Measurements from ENCODE around the gene THSD4.

Gene THSD4

GRCh38 chr15:71501344-71502076, 386.2 kb downstream of the THSD4 start:
- in situ Hi-C loops (cut with HindIII; ENCODE audit: low sequenced_read_pairs) = no loop called here

DNA sequence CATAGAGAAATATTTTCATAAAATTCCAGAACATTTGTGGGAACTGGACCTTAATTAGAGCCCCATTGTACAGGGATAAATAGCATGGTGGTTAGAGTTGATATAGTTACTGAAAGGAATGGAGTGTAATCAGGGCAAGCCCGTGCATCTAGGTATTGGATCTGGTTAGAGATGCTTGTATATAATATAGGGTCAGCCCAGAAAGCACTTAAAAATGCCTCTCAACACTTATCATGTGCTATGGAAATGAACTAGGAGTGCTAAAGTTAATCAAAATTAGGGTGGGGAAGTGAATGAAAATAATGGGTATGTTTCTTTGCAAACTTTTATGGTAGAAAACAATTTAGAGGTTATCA, 386.8 kb downstream of the THSD4 start:
- in situ Hi-C loops (cut with HindIII; ENCODE audit: low sequenced_read_pairs) = no loop called here

GRCh38 chr15:71505962-71506361, 390.7 kb downstream of the THSD4 start:
- in situ Hi-C loops (cut with HindIII; ENCODE audit: low sequenced_read_pairs) = no loop called here

GRCh38 chr15:71506946-71507345, 391.7 kb downstream of the THSD4 start:
- in situ Hi-C loops (cut with HindIII; ENCODE audit: low sequenced_read_pairs) = no loop called here

DNA sequence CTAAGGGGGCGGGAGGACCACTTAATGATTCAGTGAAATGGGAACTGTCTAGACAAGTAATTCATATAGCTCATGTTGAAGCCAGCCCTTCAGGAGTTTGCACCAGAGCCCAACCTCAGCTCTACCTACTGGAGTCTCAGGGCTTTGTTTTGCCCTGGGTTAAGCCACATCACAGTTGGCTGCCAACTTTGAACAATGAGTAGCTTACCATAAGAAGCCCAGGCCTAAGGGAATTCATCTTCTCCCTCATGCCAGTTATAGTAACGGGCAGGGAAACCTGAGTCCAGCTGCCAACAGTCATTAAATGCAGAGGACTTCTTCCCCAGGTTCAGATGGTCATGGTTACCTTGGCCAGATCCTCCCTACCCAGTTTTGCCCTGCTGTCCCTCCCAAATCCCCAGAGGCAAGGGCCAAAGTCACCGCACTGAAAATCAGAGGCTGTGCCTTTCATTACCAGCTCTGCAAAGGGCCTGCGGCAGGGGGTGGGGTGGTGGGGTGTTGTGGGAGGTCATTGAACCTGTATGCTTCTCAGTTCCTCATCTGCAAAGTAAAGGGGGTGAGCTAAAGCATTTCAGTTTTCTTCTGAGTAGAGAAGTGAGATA, 392.9 kb downstream of the THSD4 start:
- in situ Hi-C loops (cut with HindIII; ENCODE audit: low sequenced_read_pairs) = no loop called here

- in situ Hi-C loops (cut with HindIII; ENCODE audit: low sequenced_read_pairs) = no loop called here
These were observed 393.9 kb downstream of the THSD4 start for GRCh38 chr15:71509139-71509538.

GRCh38 chr15:71510763-71511162, 395.5 kb downstream of the THSD4 start:
- in situ Hi-C loops (cut with HindIII; ENCODE audit: low sequenced_read_pairs) = no loop called here

- in situ Hi-C loops (cut with HindIII; ENCODE audit: low sequenced_read_pairs) = no loop called here
These were observed 396.8 kb downstream of the THSD4 start for GRCh38 chr15:71511796-71512681.

DNA sequence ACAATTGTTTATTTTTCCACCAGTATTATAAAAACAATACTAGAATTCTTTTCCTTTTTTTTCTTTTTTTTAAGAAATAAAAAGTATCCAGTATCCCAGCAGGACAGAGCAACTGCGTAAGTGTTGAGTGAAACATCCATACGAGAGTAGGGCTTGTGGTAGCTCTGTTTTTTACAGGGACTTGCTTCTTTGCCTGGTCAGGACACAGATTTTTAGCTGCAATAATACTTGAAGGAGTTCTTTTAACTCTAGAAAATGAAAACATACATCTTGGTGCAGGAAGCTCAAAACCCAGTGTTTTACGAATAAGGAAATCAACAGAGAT, 397.4 kb downstream of the THSD4 start:
- in situ Hi-C loops (cut with HindIII; ENCODE audit: low sequenced_read_pairs) = no loop called here

- in situ Hi-C loops (cut with HindIII; ENCODE audit: low sequenced_read_pairs) = no loop called here
These were observed 400.3 kb downstream of the THSD4 start for GRCh38 chr15:71515375-71516186.

DNA sequence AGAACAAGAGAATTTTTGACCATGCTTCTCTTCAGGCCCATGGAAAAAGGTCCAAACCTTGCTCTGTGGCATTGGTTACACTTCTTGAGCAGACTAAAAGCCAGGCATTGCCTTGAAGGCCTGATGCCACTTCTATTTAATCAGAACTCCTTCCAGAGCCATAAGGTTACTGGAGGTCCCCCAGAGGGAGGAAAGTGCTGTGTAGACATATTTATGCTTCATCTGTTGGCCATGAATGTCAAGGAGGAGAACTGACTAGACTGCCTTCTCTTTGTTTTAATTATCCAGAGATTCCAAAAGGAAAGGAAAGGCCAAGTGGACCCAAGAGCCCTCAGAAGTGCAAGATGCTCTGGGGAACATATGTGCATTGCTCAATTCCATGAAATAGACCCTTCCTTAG, 402.5 kb downstream of the THSD4 start:
- in situ Hi-C loops (cut with HindIII; ENCODE audit: low sequenced_read_pairs) = no loop called here

DNA sequence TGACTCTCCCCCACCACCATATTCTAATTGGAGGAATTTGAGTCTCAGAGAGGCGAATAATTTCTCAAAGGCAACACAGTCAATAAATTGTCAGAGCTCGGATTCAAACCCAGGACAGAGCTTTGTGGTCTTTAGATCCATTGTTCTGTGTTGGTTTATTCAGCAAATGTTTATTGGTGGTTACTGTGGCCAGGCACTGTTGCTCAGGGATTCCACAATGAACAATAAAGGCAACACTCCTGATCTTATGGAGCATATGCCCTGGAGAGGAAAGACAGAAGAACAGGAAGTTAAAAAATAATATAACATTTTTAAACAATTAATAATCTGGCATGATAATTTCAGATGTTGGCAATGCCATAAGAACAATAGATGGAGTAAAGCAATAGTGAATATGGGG, 403.4 kb downstream of the THSD4 start:
- in situ Hi-C loops (cut with HindIII; ENCODE audit: low sequenced_read_pairs) = no loop called here

DNA sequence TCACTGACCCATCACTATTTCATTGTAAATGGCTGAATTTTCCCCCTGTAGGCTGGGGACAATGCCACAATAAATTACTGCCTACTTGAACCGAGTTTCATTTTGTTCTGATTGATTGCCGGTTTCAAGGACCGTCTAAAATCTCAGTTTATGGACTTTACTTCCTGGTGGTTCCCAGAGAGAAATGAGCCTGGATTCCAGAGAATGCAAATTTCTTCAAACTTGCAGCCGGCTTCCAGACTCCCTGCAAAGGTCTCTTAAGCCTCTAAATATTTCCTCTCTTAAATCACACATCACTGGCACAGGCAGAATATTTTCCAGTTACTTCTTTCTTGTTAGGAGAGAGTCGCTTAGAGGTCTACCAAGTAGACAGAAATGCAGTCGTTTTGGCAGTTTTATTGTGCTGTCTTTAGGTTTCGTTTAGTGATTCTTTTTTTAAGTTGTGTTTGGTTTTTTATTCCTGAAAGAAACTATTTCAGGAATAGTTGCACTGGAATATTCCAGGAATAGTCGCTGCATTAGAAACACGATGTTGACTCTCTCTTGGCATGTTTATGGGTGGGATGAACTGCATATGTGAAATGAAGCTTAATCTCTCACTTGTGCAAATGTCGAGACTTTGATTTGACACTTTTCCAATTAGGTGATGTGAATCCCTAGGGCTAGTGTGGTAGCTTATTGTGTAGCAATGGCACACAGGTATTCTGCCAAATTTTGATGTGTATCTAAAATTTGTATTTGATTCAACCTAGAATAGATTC, 411.0 kb downstream of the THSD4 start:
- in situ Hi-C loops (cut with HindIII; ENCODE audit: low sequenced_read_pairs) = loop anchor here (5.0 kb wide), 1 partner anchor 34 kb away; no protein-coding TSS in a partner anchor

- in situ Hi-C loops (cut with HindIII; ENCODE audit: low sequenced_read_pairs) = loop anchor here (5.0 kb wide), 1 partner anchor 37 kb away; no protein-coding TSS in a partner anchor
These were observed 414.1 kb downstream of the THSD4 start for GRCh38 chr15:71529361-71529760.

GRCh38 chr15:71530116-71530515, 414.8 kb downstream of the THSD4 start:
- in situ Hi-C loops (cut with HindIII; ENCODE audit: low sequenced_read_pairs) = no loop called here

- in situ Hi-C loops (cut with HindIII; ENCODE audit: low sequenced_read_pairs) = no loop called here
These were observed 417.7 kb downstream of the THSD4 start for GRCh38 chr15:71532994-71533393.

DNA sequence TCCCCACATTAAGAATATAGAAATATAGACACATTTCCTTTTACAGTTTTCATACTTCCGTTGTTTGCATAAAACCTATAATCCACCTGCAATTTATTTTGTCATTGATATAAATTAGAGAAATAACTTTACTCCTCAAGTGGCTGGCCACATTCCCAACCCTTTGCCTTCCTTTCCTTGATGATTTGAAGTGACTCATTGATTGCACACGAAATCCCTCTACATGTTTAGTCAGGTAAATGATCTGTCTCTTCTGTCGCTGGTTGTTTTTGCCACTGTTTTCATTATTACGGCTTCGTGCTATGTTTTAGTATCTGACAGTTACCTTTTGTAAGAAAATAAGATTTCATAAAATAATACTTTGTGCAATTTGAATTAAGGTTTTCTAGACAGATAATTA, 422.9 kb downstream of the THSD4 start:
- in situ Hi-C loops (cut with HindIII; ENCODE audit: low sequenced_read_pairs) = no loop called here

DNA sequence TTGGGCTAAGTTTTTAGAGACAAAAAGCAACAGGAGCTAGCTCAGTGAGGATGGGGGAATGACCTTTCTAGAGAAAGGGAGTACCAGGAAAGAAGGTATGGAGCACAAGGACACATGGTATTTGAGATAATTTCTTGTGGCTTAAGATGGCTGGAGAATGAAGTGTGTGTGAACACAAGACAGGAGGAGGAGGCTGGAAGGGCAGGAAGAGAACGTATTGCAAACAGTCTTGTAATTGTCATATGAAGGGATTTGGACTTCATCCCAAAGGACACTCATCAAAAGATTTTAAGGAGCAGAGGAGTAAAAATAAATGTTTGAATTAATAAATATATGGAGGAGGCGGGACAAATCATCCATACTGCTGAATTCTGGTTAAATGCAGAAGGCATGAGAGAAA, 426.5 kb downstream of the THSD4 start:
- in situ Hi-C loops (cut with HindIII; ENCODE audit: low sequenced_read_pairs) = no loop called here

GRCh38 chr15:71542836-71543235, 427.6 kb downstream of the THSD4 start:
- in situ Hi-C loops (cut with HindIII; ENCODE audit: low sequenced_read_pairs) = no loop called here

DNA sequence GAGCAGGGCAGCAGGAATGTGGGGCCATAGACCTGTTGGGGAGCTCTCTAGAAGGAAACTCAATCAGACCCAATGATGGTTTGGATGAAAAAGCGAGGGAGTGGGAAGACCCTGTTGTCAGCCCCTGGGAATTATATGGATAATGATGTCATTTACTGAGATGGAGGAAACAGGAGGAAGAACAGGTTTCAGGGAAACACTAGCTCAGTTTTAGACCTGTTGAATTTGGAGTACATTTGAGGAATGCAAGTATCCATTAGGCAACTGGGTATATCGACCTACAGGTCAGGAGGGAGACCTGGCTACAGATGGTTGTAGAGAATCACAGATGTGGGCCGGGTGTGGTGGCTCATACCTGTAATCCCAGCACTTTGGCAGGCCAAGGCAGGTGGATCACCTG, 428.1 kb downstream of the THSD4 start:
- in situ Hi-C loops (cut with HindIII; ENCODE audit: low sequenced_read_pairs) = no loop called here

All from endothelial cell of hepatic sinusoid (primary cell).